Measurements from ENCODE around the gene MBLAC1. TPM values are rescaled to one million over a fixed set of nuclear protein-coding genes. Genes with fewer than 3 reads are reported as not detected.
A peak's percentile ranks its signal among the peaks of the same experiment; 100 is the strongest.

The MBLAC1 gene
- total and polyA plus RNA-seq, 12 donors = 1.2 to 3.5 (median 2.1) TPM

DNA sequence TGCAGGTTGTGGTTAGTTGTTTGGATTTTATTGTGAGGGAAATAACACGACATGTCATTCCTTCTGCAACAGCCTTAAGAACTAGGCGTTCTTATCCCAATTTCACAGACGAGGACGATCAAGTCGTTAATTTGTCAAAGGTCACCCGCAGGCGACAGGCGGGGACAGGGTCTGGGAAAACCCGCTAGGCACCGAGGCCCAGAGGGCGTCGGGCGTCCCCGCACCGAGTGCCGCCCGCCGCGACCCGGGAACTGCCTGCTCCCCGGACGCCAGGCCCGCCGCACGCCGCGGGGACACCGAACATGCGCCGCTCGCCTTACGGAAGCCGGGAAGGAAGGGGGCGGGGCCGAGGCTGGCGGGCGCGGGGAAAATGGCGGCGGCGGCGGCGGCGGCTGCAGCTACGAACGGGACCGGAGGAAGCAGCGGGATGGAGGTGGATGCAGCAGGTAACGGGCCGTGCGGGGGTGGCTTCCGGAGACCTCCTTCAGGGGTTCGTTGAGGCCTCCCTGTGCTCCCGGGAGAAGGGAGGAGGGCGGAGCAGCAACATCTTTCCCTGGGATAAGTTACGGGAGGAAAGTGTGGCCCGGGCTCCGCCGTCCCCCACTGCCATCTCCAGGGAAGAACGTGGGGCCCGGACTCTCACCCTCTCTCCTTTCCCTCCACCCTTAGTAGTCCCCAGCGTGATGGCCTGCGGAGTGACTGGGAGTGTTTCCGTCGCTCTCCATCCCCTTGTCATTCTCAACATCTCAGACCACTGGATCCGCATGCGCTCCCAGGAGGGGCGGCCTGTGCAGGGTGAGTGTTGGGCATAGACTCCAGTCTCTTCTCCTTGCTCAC, 37.9 kb upstream of the MBLAC1 start, which contains the start of gene COPS6:
Gene COPS6 (plus strand): TSS at position 349 of the 837 bp plus-strand sequence. CDS start 22 bp downstream, at position 371.
- H3K27me3 ChIP-seq = no peaks in the 10 kb centered on the region
- intact Hi-C loops (cut with DNase I) = loop anchor here in 3 of 10 donors (5.0 to 10.0 kb wide), 3 partner anchors 38 to 174 kb away; partner anchors contain the start of genes TRIM4 (in 2 of the 3) and MBLAC1 (in 1 of the 3)
- peaks cover 0 to 41% (median 29%) of the 10 kb centered on the region in 9 donors for H3K36me3 ChIP-seq
- H3K4me1 ChIP-seq = peaks cover 5 to 42% (median 21%) of the 10 kb centered on the region in 9 donors
- ATAC-seq (peak; percentile 84 to 89 (median 87)), DNase-seq (peak; percentile 88 to 89)
- no peaks in the 10 kb centered on the region for H3K9me3 ChIP-seq
- H3K27ac ChIP-seq = peak within 1 kb of the TSS; percentile 42 to 98 (median 93)
- 0 to 1% methylated on average over 51 to 67 of the region's 68 CpGs for WGBS, 2 donors
- TF ChIP-seq, protein P1, sequence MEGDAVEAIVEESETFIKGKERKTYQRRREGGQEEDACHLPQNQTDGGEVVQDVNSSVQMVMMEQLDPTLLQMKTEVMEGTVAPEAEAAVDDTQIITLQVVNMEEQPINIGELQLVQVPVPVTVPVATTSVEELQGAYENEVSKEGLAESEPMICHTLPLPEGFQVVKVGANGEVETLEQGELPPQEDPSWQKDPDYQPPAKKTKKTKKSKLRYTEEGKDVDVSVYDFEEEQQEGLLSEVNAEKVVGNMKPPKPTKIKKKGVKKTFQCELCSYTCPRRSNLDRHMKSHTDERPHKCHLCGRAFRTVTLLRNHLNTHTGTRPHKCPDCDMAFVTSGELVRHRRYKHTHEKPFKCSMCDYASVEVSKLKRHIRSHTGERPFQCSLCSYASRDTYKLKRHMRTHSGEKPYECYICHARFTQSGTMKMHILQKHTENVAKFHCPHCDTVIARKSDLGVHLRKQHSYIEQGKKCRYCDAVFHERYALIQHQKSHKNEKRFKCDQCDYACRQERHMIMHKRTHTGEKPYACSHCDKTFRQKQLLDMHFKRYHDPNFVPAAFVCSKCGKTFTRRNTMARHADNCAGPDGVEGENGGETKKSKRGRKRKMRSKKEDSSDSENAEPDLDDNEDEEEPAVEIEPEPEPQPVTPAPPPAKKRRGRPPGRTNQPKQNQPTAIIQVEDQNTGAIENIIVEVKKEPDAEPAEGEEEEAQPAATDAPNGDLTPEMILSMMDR (IDR thresholded peaks at IDR 0.05) = no peak
- H3K4me3 ChIP-seq = peak within 1 kb of the TSS; percentile 43 to 96 (median 84)

DNA sequence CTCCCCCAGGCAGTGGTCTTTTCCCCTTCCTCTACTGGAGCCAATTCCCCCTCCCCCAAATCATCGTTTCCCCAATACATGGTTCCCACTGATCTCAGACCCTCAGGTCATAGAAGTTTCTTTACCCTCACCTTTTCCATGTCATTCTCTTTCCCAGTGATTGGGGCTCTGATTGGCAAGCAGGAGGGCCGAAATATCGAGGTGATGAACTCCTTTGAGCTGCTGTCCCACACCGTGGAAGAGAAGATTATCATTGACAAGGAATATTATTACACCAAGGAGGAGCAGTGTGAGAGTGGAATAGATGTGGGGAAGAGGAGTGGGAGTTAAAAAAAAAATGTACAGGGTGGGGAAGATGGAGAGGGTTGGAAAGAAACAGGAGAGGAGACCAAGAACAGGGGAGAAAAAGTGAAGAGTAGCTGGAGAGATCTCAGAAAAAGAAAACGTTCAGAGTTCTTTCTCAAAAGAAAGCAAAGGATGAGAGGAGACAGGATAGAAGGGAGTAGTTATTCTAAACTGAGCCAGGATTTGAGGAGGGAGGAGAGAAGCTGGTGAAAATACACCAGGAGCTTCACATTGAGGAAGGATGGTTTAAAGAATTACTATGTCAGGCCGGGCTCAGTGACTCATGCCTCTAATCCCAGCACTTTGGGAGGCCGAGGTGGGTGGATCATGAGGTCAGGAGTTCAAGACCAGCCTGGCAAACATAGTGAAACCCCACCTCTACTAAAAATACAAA, 37.1 kb upstream of the MBLAC1 start:
- peaks cover 5 to 44% (median 23%) of the 10 kb centered on the region in 9 donors for H3K4me1 ChIP-seq
- no peaks in the 10 kb centered on the region for H3K27me3 ChIP-seq
- peak overlapping the region; percentile 42 to 98 (median 93) for H3K27ac ChIP-seq
- H3K9me3 ChIP-seq = no peaks in the 10 kb centered on the region
- no peak for ATAC-seq
- peak overlapping the region; percentile 43 to 96 (median 84) for H3K4me3 ChIP-seq
- 30 to 42% methylated on average over 7 of the region's 7 CpGs for WGBS, 2 donors
- H3K36me3 ChIP-seq = peaks cover 0 to 49% (median 37%) of the 10 kb centered on the region in 9 donors
- TF ChIP-seq, protein P1 (IDR thresholded peaks at IDR 0.05) = no peak
- intact Hi-C loops (cut with DNase I) = loop anchor here in 3 of 10 donors (5.0 to 10.0 kb wide), 3 partner anchors 38 to 175 kb away; partner anchors contain the start of genes TRIM4 (in 2 of the 3) and MBLAC1 (in 1 of the 3)
- DNase-seq = no peak

DNA sequence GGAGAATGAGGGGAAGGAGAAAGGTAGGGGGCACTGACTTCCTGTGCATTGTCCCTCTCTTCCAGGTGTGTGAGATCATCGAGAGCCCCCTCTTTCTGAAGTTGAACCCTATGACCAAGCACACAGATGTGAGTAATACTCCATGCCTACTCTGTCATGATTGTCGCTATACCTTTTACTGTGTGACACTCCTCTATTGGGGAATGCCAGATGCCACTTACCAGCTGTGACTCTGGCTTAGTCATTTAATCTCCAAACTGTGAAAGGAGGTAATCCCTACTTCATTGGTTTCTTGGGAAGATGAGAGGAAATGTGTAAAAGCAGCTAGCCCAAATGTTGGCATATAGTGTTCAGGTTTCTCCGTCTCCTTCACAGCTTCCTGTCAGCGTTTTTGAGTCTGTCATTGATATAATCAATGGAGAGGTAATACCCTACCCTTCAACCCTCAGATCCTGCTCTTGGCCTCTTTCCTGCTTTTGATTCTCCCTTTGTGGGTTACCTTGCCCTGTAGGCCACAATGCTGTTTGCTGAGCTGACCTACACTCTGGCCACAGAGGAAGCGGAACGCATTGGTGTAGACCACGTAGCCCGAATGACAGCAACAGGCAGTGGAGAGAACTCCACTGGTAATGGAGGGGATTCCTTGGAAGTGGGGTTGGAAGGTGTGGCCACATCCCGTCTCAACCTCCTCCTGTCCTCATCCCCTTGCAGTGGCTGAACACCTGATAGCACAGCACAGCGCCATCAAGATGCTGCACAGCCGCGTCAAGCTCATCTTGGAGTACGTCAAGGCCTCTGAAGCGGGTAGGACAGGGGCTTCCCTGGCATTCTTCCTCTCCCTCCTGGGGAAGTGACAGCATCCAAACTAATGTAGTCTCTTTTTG, 36.0 kb upstream of the MBLAC1 start:
- ATAC-seq (no peak), DNase-seq (no peak)
- H3K4me3 ChIP-seq = no peak overlapping the region
- WGBS, 2 donors = 87 to 92% methylated on average over 14 of the region's 14 CpGs
- TF ChIP-seq, protein P1 (IDR thresholded peaks at IDR 0.05) = no peak
- H3K4me1 ChIP-seq = peaks cover 5 to 44% (median 23%) of the 10 kb centered on the region in 9 donors
- no peaks in the 10 kb centered on the region for H3K27me3 ChIP-seq
- intact Hi-C loops (cut with DNase I) = no loop called here
- H3K27ac ChIP-seq = no peak overlapping the region
- no peaks in the 10 kb centered on the region for H3K9me3 ChIP-seq
- H3K36me3 ChIP-seq = peaks cover 0 to 60% (median 49%) of the 10 kb centered on the region in 9 donors

Measured in heart right ventricle (tissue), 16 donors.